CD14-positive monocyte (primary cell): ENCODE results near the gene NDUFV3. TPM values are rescaled to one million over a fixed set of nuclear protein-coding genes. Genes with fewer than 3 reads are reported as not detected.

Source experiments
- DNase-seq, 3 donors: peaks; one replicate each; pipeline ENCODE4 v3.0.0-alpha.2; 2011 to 2022
- H2AFZ ChIP-seq: 2 replicates; pipeline ENCODE4 v1.6.0; 2012; ENCODE audit warnings: mild to moderate bottlenecking, low read depth, low read length, inconsistent platforms; ENCODE audit not compliant: insufficient read depth, poor library complexity, severe bottlenecking
- H3K27ac ChIP-seq, 2 donors: 1 replicate in 1 of 2; 2 replicates in 1 of 2; pipeline ENCODE4 v1.5.1; 2012 to 2013; ENCODE audit warnings: low read length in 2 of 2, control low read depth in 1 of 2, inconsistent platforms in 1 of 2, low read depth in 1 of 2, mild to moderate bottlenecking in 1 of 2
- H3K27me3 ChIP-seq, 2 donors: one replicate each; pipeline versions ENCODE4 v1.6.0 to v1.6.1; 2011 to 2013; ENCODE audit warnings: low read length in 2 of 2; ENCODE audit not compliant: control insufficient read depth in 2 of 2, insufficient read depth in 2 of 2
- H3K36me3 ChIP-seq, 2 donors: replicated peaks in 1 of 2; 1 replicate in 1 of 2; 2 replicates in 1 of 2; pipeline versions ENCODE4 v1.5.1 to v1.6.1; 2012 to 2013; ENCODE audit warnings: low read length in 2 of 2, control low read depth in 1 of 2, inconsistent platforms in 1 of 2, mild to moderate bottlenecking in 1 of 2; ENCODE audit not compliant: insufficient read depth in 2 of 2, control insufficient read depth in 1 of 2
- H3K4me1 ChIP-seq, 2 donors: 1 replicate in 1 of 2; 2 replicates in 1 of 2; pipeline versions ENCODE4 v1.5.1 to v1.6.1; 2012 to 2013; ENCODE audit warnings: low read length in 2 of 2, control low read depth in 1 of 2, inconsistent platforms in 1 of 2, mild to moderate bottlenecking in 1 of 2, moderate library complexity in 1 of 2; ENCODE audit not compliant: insufficient read depth in 2 of 2, control insufficient read depth in 1 of 2
- H3K4me2 ChIP-seq: replicated peaks from 2 replicates; pipeline ENCODE3; 2012; ENCODE audit warnings: low read length, moderate library complexity, mild to moderate bottlenecking; ENCODE audit not compliant: poor library complexity, severe bottlenecking; ENCODE audit errors: extremely low read depth
- H3K4me3 ChIP-seq, 3 experiments: fragments of 200-600 bp in 1 of 3; sonication (generic) in 1 of 3; replicated peaks in 1 of 3; 1 replicate in 2 of 3; 2 replicates in 1 of 3; pipeline ENCODE4 v1.5.1; 2011 to 2013; ENCODE audit warnings: low read length in 3 of 3, mild to moderate bottlenecking in 3 of 3, control low read depth in 2 of 3, low read depth in 2 of 3, inconsistent platforms in 1 of 3, moderate library complexity in 1 of 3
- H3K79me2 ChIP-seq: 2 replicates; pipeline ENCODE4 v1.6.0; 2012; ENCODE audit warnings: mild to moderate bottlenecking, control low read depth, inconsistent platforms, low read length, moderate library complexity; ENCODE audit not compliant: insufficient read depth
- H3K9ac ChIP-seq: 2 replicates; pipeline ENCODE4 v1.6.0; 2017; ENCODE audit warnings: low read length, mild to moderate bottlenecking; ENCODE audit not compliant: insufficient read depth, poor library complexity, severe bottlenecking
- H3K9me3 ChIP-seq, 2 donors: replicated peaks in 1 of 2; 1 replicate in 1 of 2; 2 replicates in 1 of 2; pipeline versions ENCODE4 v1.5.1 to v1.6.1; 2012 to 2013; ENCODE audit warnings: low read length in 2 of 2, control low read depth in 1 of 2; ENCODE audit not compliant: control insufficient read depth in 1 of 2, insufficient read depth in 1 of 2
- H4K20me1 ChIP-seq: 2 replicates; pipeline ENCODE4 v1.6.0; 2012; ENCODE audit warnings: mild to moderate bottlenecking, low read length, control low read depth, moderate library complexity; ENCODE audit not compliant: insufficient read depth
- H3K27ac Mint-ChIP-seq, 7 donors: one replicate each; pipeline ENCODE4 v1.8.0; 2020; ENCODE audit warnings: mild to moderate bottlenecking in 7 of 7, mixed read lengths in 7 of 7, moderate library complexity in 6 of 7, inconsistent platforms in 2 of 7
- H3K27me3 Mint-ChIP-seq, 3 donors: one replicate each; pipeline ENCODE4 v1.8.0; 2021 to 2022; ENCODE audit warnings: low read depth in 3 of 3, mild to moderate bottlenecking in 3 of 3, mixed read lengths in 3 of 3, moderate library complexity in 3 of 3, inconsistent platforms in 1 of 3
- H3K36me3 Mint-ChIP-seq, 2 donors: one replicate each; pipeline ENCODE4 v1.8.0; 2020; ENCODE audit warnings: mixed read lengths in 2 of 2, inconsistent platforms in 1 of 2, mild to moderate bottlenecking in 1 of 2
- H3K4me1 Mint-ChIP-seq: one replicate; pipeline ENCODE4 v1.8.0; 2020; ENCODE audit warnings: mild to moderate bottlenecking, mixed read lengths
- H3K4me3 Mint-ChIP-seq, 2 donors: one replicate each; pipeline ENCODE4 v1.8.0; 2020; ENCODE audit warnings: mild to moderate bottlenecking in 2 of 2, mixed read lengths in 2 of 2, moderate library complexity in 1 of 2
- H3K9me3 Mint-ChIP-seq, 7 donors: one replicate each; pipeline ENCODE4 v1.8.0; 2020 to 2022; ENCODE audit warnings: mixed read lengths in 7 of 7, mild to moderate bottlenecking in 6 of 7, moderate library complexity in 6 of 7, inconsistent platforms in 2 of 7
- CTCF ChIP-seq: fragments of 200-600 bp; IDR thresholded peaks from one replicate; pipeline ENCODE4 v1.8.0; 2022; ENCODE audit warnings: antibody characterized with exemption, mild to moderate bottlenecking
- WGBS: methylation state at CpG from one replicate; pipeline ENCODE4 v1.1.5; 2013; ENCODE audit warnings: missing lambda C conversion rate; ENCODE audit not compliant: insufficient coverage; 5-methylcytosine and 5-hydroxymethylcytosine counted together
- intact Hi-C, 2 donors: fragments of 100-400 bp; cut with micrococcal nuclease; formaldehyde crosslinking; loops; one replicate each; pipeline versions ENCODE4 v1.15.0 to v1.15.1; 2023
- polyA plus RNA-seq, 3 donors: library from polyadenylated mRNA; depleted of rRNA in 1 of 3; unstranded in 2 of 3; stranded (reverse) in 1 of 3; fragments of 300-500 nt in 2 of 3; fragments of >200 nt in 1 of 3; fragmentation: Illumina TruSeq in 2 of 3; gene quantifications; 1 replicate in 2 of 3; 2 replicates in 1 of 3; pipeline ENCODE4 v1.2.3, GENCODE V29; 2012 to 2021

Gene NDUFV3
- polyA plus RNA-seq, 3 donors: 18.2 to 35.5 (median 28.0) TPM

- TF ChIP-seq CTCF: no peak
- Histone ChIP-seq H3K79me2 (peaks cover 36% of the 10 kb centered on the region), H3K9ac (no peak overlapping the region), H3K4me1 (no peaks in the 10 kb centered on the region), H4K20me1 (peaks cover 18% of the 10 kb centered on the region), H3K27ac (no peak overlapping the region), H3K4me2 (no peak overlapping the region), H3K27me3 (no peaks in the 10 kb centered on the region), H3K36me3 (peaks cover 65 to 97% of the 10 kb centered on the region in 2 donors), H3K9me3 (no peaks in the 10 kb centered on the region), H3K4me3 (no peak overlapping the region), H2AFZ (no peak overlapping the region)
- intact Hi-C loops: loop anchor here in 1 of 2 donors (10.0 kb wide), 1 partner anchor 59 kb away; no protein-coding TSS in a partner anchor
- 98% methylated on average over 9 of the region's 13 CpGs for WGBS
- no peak for DNase-seq
- Mint-ChIP-seq H3K4me3 (no peak overlapping the region), H3K36me3 (peaks cover 72 to 88% of the 10 kb centered on the region in 2 donors), H3K27ac (no peak overlapping the region), H3K4me1 (no peaks in the 10 kb centered on the region), H3K9me3 (no peaks in the 10 kb centered on the region), H3K27me3 (peaks cover 0 to 2% (median 0%) of the 10 kb centered on the region in 3 donors)
Observed at GRCh38 chr21:42863504-42863870, 29.6 kb upstream of the NDUFV3 start.

- Histone ChIP-seq H4K20me1 (peaks cover 18% of the 10 kb centered on the region), H3K27me3 (no peaks in the 10 kb centered on the region), H3K9me3 (no peaks in the 10 kb centered on the region), H3K4me3 (no peak overlapping the region), H3K4me2 (no peak overlapping the region), H3K36me3 (peaks cover 65 to 97% of the 10 kb centered on the region in 2 donors), H3K79me2 (peaks cover 43% of the 10 kb centered on the region), H3K9ac (no peak overlapping the region), H3K4me1 (no peaks in the 10 kb centered on the region), H2AFZ (no peak overlapping the region), H3K27ac (no peak overlapping the region)
- Mint-ChIP-seq H3K9me3 (no peaks in the 10 kb centered on the region), H3K27ac (peak overlapping the region in 1 of 7 donors; percentile 41), H3K36me3 (peaks cover 72 to 88% of the 10 kb centered on the region in 2 donors), H3K27me3 (peaks cover 0 to 2% (median 0%) of the 10 kb centered on the region in 3 donors), H3K4me1 (no peaks in the 10 kb centered on the region), H3K4me3 (no peak overlapping the region)
- DNase-seq: no peak
- TF ChIP-seq CTCF: no peak
- 90% methylated on average over 14 of the region's 14 CpGs for WGBS
- intact Hi-C loops: loop anchor here in 1 of 2 donors (10.0 kb wide), 1 partner anchor 59 kb away; no protein-coding TSS in a partner anchor
Observed at GRCh38 chr21:42864286-42864685, 28.8 kb upstream of the NDUFV3 start.
